ENCODE data around the gene MCL1. TPM values are rescaled to one million over a fixed set of nuclear protein-coding genes. Genes with fewer than 3 reads are reported as not detected.

The MCL1 gene
- total RNA-seq, 3 donors from 2014 or later, result 228 to 237 (median 236) TPM

- Mint-ChIP-seq H3K4me1 (ENCODE audit: low read depth) (peaks cover 2% of the 10 kb centered on the region), H3K4me3 (no peak overlapping the region), H3K27me3 (ENCODE audit: low read depth) (peaks cover 5% of the 10 kb centered on the region), H3K9me3 (no peaks in the 10 kb centered on the region), H3K36me3 (ENCODE audit: insufficient read depth) (no peaks in the 10 kb centered on the region)
- ATAC-seq (no peak), DNase-seq (no peak)
These were observed 43.7 kb downstream of the MCL1 start for GRCh38 chr1:150535511-150536287.

GRCh38 chr1:150534002-150534401 lies 45.4 kb downstream of the MCL1 start:
- peaks cover 3% of the 10 kb centered on the region for H3K27me3 Mint-ChIP-seq (ENCODE audit: low read depth)
- H3K9me3 Mint-ChIP-seq, result no peaks in the 10 kb centered on the region
- H3K4me1 Mint-ChIP-seq (ENCODE audit: low read depth), result peaks cover 2% of the 10 kb centered on the region
- ATAC-seq, result no peak
- H3K36me3 Mint-ChIP-seq (ENCODE audit: insufficient read depth), result no peaks in the 10 kb centered on the region
- H3K4me3 Mint-ChIP-seq, result no peak overlapping the region
- no peak for DNase-seq

DNA sequence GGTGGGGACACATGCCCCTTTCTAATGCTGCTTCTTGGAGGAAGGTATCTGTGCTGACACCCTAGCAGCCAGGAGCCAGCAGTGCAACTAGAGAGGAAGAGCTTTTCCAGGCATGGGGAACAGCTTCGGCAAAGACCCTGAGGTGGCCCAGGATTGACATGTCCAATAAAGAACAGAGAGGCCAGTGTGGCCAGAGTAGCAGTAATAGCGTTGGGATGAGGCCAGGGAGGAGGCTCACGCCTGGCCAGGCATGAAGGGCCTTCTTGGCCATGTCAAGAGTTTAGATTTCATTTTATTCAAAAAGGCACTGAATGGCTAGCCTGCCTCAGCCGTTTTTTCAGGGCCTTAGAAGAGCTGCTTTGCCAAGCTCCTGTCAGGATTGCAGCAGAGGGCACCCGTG lies 46.5 kb downstream of the MCL1 start:
- DNase-seq (no peak), ATAC-seq (no peak)
- no peaks in the 10 kb centered on the region for H3K36me3 Mint-ChIP-seq (ENCODE audit: insufficient read depth)
- H3K4me1 Mint-ChIP-seq (ENCODE audit: low read depth), result peaks cover 2% of the 10 kb centered on the region
- no peaks in the 10 kb centered on the region for H3K9me3 Mint-ChIP-seq
- H3K27me3 Mint-ChIP-seq (ENCODE audit: low read depth), result peaks cover 3% of the 10 kb centered on the region
- no peak overlapping the region for H3K4me3 Mint-ChIP-seq

- Mint-ChIP-seq H3K36me3 (ENCODE audit: insufficient read depth) (no peaks in the 10 kb centered on the region), H3K4me3 (no peak overlapping the region), H3K9me3 (no peaks in the 10 kb centered on the region), H3K27me3 (ENCODE audit: low read depth) (no peaks in the 10 kb centered on the region), H3K4me1 (ENCODE audit: low read depth) (peaks cover 2% of the 10 kb centered on the region)
- DNase-seq (no peak), ATAC-seq (no peak)
These were observed 48.8 kb downstream of the MCL1 start for GRCh38 chr1:150530491-150531159.

GRCh38 chr1:150529017-150529416 lies 50.4 kb downstream of the MCL1 start:
- no peak for ATAC-seq
- Mint-ChIP-seq H3K9me3 (no peaks in the 10 kb centered on the region), H3K27me3 (ENCODE audit: low read depth) (no peaks in the 10 kb centered on the region), H3K36me3 (ENCODE audit: insufficient read depth) (no peaks in the 10 kb centered on the region), H3K4me1 (ENCODE audit: low read depth) (peaks cover 2% of the 10 kb centered on the region), H3K4me3 (no peak overlapping the region)
- DNase-seq, result no peak

GRCh38 chr1:150528196-150528595 lies 51.2 kb downstream of the MCL1 start:
- no peaks in the 10 kb centered on the region for H3K9me3 Mint-ChIP-seq
- no peak overlapping the region for H3K4me3 Mint-ChIP-seq
- H3K36me3 Mint-ChIP-seq (ENCODE audit: insufficient read depth), result no peaks in the 10 kb centered on the region
- H3K4me1 Mint-ChIP-seq (ENCODE audit: low read depth), result peaks cover 2% of the 10 kb centered on the region
- H3K27me3 Mint-ChIP-seq (ENCODE audit: low read depth), result no peaks in the 10 kb centered on the region
- DNase-seq (no peak), ATAC-seq (no peak)

GRCh38 chr1:150525348-150525747 lies 54.1 kb downstream of the MCL1 start:
- H3K4me3 Mint-ChIP-seq, result no peak overlapping the region
- ATAC-seq (no peak), DNase-seq (no peak)
- H3K9me3 Mint-ChIP-seq, result no peaks in the 10 kb centered on the region
- no peaks in the 10 kb centered on the region for H3K36me3 Mint-ChIP-seq (ENCODE audit: insufficient read depth)
- H3K4me1 Mint-ChIP-seq (ENCODE audit: low read depth), result no peaks in the 10 kb centered on the region
- no peaks in the 10 kb centered on the region for H3K27me3 Mint-ChIP-seq (ENCODE audit: low read depth)

Other genes with a start within 250 kb of the MCL1 start
- 10 to 100 TPM; 18.6 to 19.8 (median 19.2) TPM for gene RPRD2, start 215.5 kb downstream of the MCL1 start, total RNA-seq
- gene TARS2, start 92.2 kb downstream of the MCL1 start, total RNA-seq, result 10 to 100 TPM; 38.6 to 43.1 (median 38.7) TPM
- under 1 TPM; 0.43 to 0.82 (median 0.50) TPM for gene ECM1, start 71.5 kb downstream of the MCL1 start, total RNA-seq
- under 1 TPM in 1 of 3 donors, not detected in 2; 0.40 TPM for gene FALEC, start 63.9 kb downstream of the MCL1 start, total RNA-seq
- under 1 TPM; 0.19 to 0.34 (median 0.33) TPM for gene ADAMTSL4, start 30.2 kb downstream of the MCL1 start, total RNA-seq
- 100 to 1,000 TPM; 221 to 224 (median 223) TPM for gene ENSA, start 50.0 kb upstream of the MCL1 start, total RNA-seq
- 10 to 100 TPM; 11.2 to 11.9 (median 11.5) TPM for gene GOLPH3L, start 117.5 kb upstream of the MCL1 start, total RNA-seq
- under 1 TPM in 1 of 3 donors, not detected in 2; 0.16 TPM for gene HORMAD1, start 141.3 kb upstream of the MCL1 start, total RNA-seq
- 10 to 100 TPM; 37.3 to 41.2 (median 37.4) TPM for gene CTSS, start 186.2 kb upstream of the MCL1 start, total RNA-seq
- gene CTSK, start 228.7 kb upstream of the MCL1 start, total RNA-seq, result 1 to 10 TPM in 1 of 3 donors, under 1 TPM in 2; 0.38 to 1.1 (median 0.81) TPM